A204.1 (cell line): ENCODE results near the gene GJE1.

Experiments
- FAIRE-seq: peaks from 2 replicates; lab custom pipeline; 2012; peaks lifted over from hg19 to GRCh38; lab: Jason Lieb, UNC

Gene GJE1

GRCh38 chr6:142165227-142165626, 32.5 kb downstream of the GJE1 start:
- FAIRE-seq = no peak

GRCh38 chr6:142167071-142167470, 34.3 kb downstream of the GJE1 start:
- no peak for FAIRE-seq

- no peak for FAIRE-seq
Measured at GRCh38 chr6:142167486-142167885, 34.8 kb downstream of the GJE1 start.

DNA sequence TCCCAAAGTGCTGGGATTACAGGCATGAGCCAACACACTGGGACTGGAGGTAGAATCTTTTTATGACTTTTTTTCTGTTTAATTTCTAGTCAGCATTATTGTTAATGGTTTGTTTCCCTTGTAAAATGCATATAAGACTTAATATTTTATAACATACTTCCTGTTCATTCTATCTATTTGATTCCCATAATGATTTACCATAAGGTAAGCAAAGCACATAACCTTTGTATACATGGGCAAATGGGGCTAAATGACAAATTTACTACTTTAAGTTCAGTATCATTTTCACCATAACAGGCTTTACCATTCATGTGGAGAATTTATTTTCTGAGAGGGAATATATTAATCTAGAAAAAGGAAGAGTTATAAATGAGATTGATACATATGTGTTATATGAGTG, 38.6 kb downstream of the GJE1 start:
- FAIRE-seq = no peak

DNA sequence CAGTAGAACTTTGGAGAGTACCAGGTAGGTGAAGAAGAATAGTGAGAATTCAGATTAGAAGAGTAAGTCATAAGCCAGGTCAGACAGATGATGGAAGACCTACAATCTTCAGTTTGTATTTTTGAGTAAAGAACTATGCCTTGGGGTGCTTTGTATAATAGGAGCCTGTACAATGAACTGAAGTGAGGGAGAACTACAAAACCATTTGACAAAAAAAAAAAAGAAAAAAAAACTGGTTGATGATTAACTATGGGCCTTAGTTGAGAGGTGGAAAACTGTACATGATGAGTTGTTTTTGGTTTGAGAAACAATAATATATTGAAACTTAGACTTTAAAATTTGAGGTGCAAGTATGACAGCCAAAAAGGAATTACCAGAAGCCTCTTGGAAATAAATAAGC, 40.0 kb downstream of the GJE1 start:
- no peak for FAIRE-seq

- FAIRE-seq = no peak
Measured at GRCh38 chr6:142173980-142174379, 41.3 kb downstream of the GJE1 start.

GRCh38 chr6:142174703-142175102, 42.0 kb downstream of the GJE1 start:
- no peak for FAIRE-seq

DNA sequence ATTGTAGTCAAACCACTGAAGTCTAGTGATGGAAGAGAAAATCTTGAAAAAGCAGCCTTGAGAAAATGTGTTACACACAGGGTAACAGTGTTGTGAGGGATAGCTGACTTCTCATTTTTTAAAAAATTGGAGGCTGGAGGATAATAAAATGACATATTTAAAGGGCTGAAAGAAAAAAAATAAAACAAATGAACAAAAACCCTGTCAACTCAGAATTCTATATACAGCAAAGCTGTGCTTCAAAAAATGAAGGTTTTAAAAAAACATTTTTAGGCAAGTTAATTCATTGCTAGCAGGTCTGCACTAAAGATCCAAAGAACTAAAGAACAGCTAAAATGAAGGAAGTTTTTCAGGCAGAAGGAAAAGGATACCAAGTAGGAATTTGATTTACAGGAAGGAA, 45.4 kb downstream of the GJE1 start:
- no peak for FAIRE-seq

- no peak for FAIRE-seq
Measured at GRCh38 chr6:142182004-142182403, 49.3 kb downstream of the GJE1 start.

DNA sequence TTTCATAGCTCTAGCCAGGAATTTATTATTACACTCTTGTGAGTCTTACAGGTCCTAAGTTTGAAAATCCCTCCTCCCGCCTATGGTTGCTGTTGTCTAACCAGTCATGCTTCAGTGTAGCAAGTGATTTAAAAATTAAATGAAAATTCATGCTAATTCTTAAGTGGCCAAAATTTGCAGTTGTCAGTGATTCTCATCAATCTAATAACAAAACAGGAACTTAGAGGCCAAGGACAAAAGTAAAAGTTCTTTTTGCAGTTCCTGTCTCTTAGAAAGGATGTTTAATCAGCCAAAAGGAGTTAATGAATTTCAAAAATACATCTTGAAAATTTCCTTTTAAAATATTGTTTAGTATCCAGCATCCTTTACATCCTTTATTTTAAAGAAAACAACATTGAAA, 50.6 kb downstream of the GJE1 start:
- FAIRE-seq = no peak

GRCh38 chr6:142184307-142184706, 51.6 kb downstream of the GJE1 start:
- no peak for FAIRE-seq
